OCI-LY7 (cell line): ENCODE results near the gene UTS2R. TPM values are rescaled to one million over a fixed set of nuclear protein-coding genes. Genes with fewer than 3 reads are reported as not detected.
A peak's percentile ranks its signal among the peaks of the same experiment; 100 is the strongest.

Source experiments
- BruUV-seq: library from RNA; stranded (reverse); fragments of 400-500 nt; replicated peaks from 2 replicates; lab custom pipeline; 2021; lab: Mats Ljungman, UMichigan
- CTCF ChIA-PET: fragments of 300-600 bp; sonication (Branson Sonifier 250); formaldehyde crosslinking; loops from one replicate; lab custom pipeline; 2022; ENCODE audit warnings: antibody characterized with exemption; ENCODE audit not compliant: unreplicated experiment; lab: Charles Lee
- POLR2A ChIA-PET: fragments of 300-600 bp; sonication (Branson Sonifier 250); formaldehyde crosslinking; loops from one replicate; lab custom pipeline; 2022; ENCODE audit warnings: antibody characterized with exemption; lab: Charles Lee
- DNase-seq: peaks from one replicate; pipeline ENCODE4 v3.0.0-alpha.2; 2015; ENCODE audit warnings: low spot score
- H2AFZ ChIP-seq: fragments of 200-600 bp; sonication (generic), shearing (Covaris generic); 2 replicates; pipeline ENCODE4 v1.6.1; 2014; ENCODE audit warnings: mild to moderate bottlenecking, antibody characterized with exemption, low read length, moderate library complexity
- H3K27ac ChIP-seq: fragments of 200-600 bp; sonication (generic); 2 replicates; pipeline ENCODE4 v1.5.1; 2014; ENCODE audit warnings: mixed run types, low read depth, mild to moderate bottlenecking, moderate library complexity, low read length, inconsistent platforms; ENCODE audit not compliant: poor library complexity, severe bottlenecking
- H3K36me3 ChIP-seq: fragments of 200-600 bp; sonication (generic); 2 replicates; pipeline ENCODE4 v1.6.1; 2014; ENCODE audit warnings: mild to moderate bottlenecking, antibody characterized with exemption, low read length, moderate library complexity, mixed read lengths; ENCODE audit not compliant: insufficient read depth
- H3K4me1 ChIP-seq: fragments of 200-600 bp; sonication (generic); 2 replicates; pipeline ENCODE4 v1.5.1; 2014; ENCODE audit warnings: mild to moderate bottlenecking, low read length; ENCODE audit not compliant: insufficient read depth, poor library complexity, severe bottlenecking
- H3K4me2 ChIP-seq: fragments of 200-600 bp; sonication (generic); 2 replicates; pipeline ENCODE4 v1.6.1; 2014; ENCODE audit warnings: mild to moderate bottlenecking, low read length
- H3K4me3 ChIP-seq: fragments of 200-600 bp; sonication (generic); 2 replicates; pipeline ENCODE4 v1.5.1; 2014; ENCODE audit warnings: mild to moderate bottlenecking, low read depth, low read length; ENCODE audit not compliant: poor library complexity, severe bottlenecking
- H3K79me2 ChIP-seq: fragments of 200-600 bp; sonication (generic); 2 replicates; pipeline ENCODE4 v1.6.1; 2016; ENCODE audit warnings: low read depth, mild to moderate bottlenecking, low read length, moderate library complexity, mixed read lengths; ENCODE audit not compliant: insufficient read depth
- H3K9me2 ChIP-seq: fragments of 200-600 bp; sonication (generic); 2 replicates; pipeline ENCODE4 v1.6.1; 2016; ENCODE audit warnings: mild to moderate bottlenecking, low read length, mixed read lengths; ENCODE audit not compliant: insufficient read depth
- H3K9me3 ChIP-seq: fragments of 200-600 bp; sonication (generic); 2 replicates; pipeline ENCODE4 v1.6.1; 2014; ENCODE audit warnings: mild to moderate bottlenecking, mixed run types, low read length, mixed read lengths
- H4K20me1 ChIP-seq: fragments of 200-600 bp; sonication (generic); 2 replicates; pipeline ENCODE4 v1.6.1; 2014; ENCODE audit warnings: mild to moderate bottlenecking, antibody characterized with exemption, low read length, moderate library complexity, mixed read lengths; ENCODE audit not compliant: insufficient read depth
- CTCF ChIP-seq: fragments of 200-600 bp; sonication (generic); conservative IDR thresholded peaks from 2 replicates; pipeline ENCODE4 v1.5.1; 2014; ENCODE audit warnings: mild to moderate bottlenecking, antibody characterized with exemption, low read length, moderate library complexity, mixed read lengths
- EZH2phosphoT487 ChIP-seq: fragments of 200-600 bp; sonication (generic); IDR thresholded peaks from 2 replicates; pipeline ENCODE4 v1.6.1; 2018; ENCODE audit warnings: low read depth, borderline replicate concordance, mild to moderate bottlenecking, mixed run types, antibody characterized with exemption, low read length, moderate library complexity, mixed read lengths
- intact Hi-C: fragments of 100-400 bp; cut with micrococcal nuclease; formaldehyde crosslinking; loops from one replicate; pipeline ENCODE4 v1.10.0; 2022; ENCODE audit not compliant: unreplicated experiment
- total RNA-seq, 2 experiments: library from RNA; depleted of rRNA in 1 of 2; stranded (reverse); fragments of >200 nt in 1 of 2; shearing (Covaris generic) in 1 of 2; gene quantifications; 2 replicates each; pipeline ENCODE4 v1.2.3, GENCODE V29; 2014 to 2022

UTS2R gene
- total RNA-seq, 2 experiments from 2014 or later: 17.4 to 36.3 TPM

- CTCF ChIA-PET: no interaction called here
Measured at GRCh38 chr17:82400206-82400605, 28.6 kb downstream of the UTS2R start.

GRCh38 chr17:82400830-82401229 lies 29.3 kb downstream of the UTS2R start:
- peak overlapping the region; percentile 15; the same call in 1 of the 2 replicates for H3K4me2 ChIP-seq
- no peaks in the 10 kb centered on the region for H3K79me2 ChIP-seq
- no peaks in the 10 kb centered on the region for H4K20me1 ChIP-seq
- H3K4me3 ChIP-seq: no peak overlapping the region
- no peaks in the 10 kb centered on the region for H3K9me3 ChIP-seq
- no peaks in the 10 kb centered on the region for H3K9me2 ChIP-seq
- H3K27ac ChIP-seq: peak overlapping the region; percentile 43
- DNase-seq: peak; percentile 49
- H3K36me3 ChIP-seq: peaks cover 44% of the 10 kb centered on the region
- ChIA-PET CTCF (no interaction called here), POLR2A (interaction anchor here (2.0 kb wide), 1 partner anchor 34 kb away, joined by 5 read pairs; no protein-coding TSS in a partner anchor)
- no peak for TF ChIP-seq CTCF
- TF ChIP-seq EZH2phosphoT487: no peak
- H2AFZ ChIP-seq: no peak overlapping the region
- intact Hi-C loops: no loop called here
- BruUV-seq: no TSS peak
- H3K4me1 ChIP-seq: peaks cover 29% of the 10 kb centered on the region

More at GRCh38 chr17:82400206-82400605, 28.6 kb downstream of the UTS2R start:
- Histone ChIP-seq H3K36me3 (peaks cover 42% of the 10 kb centered on the region), H3K4me2 (no peak overlapping the region), H3K79me2 (no peaks in the 10 kb centered on the region), H3K9me3 (no peaks in the 10 kb centered on the region), H3K9me2 (no peaks in the 10 kb centered on the region), H2AFZ (no peak overlapping the region), H4K20me1 (no peaks in the 10 kb centered on the region), H3K4me1 (peaks cover 29% of the 10 kb centered on the region), H3K27ac (no peak overlapping the region), H3K4me3 (no peak overlapping the region)
- TF ChIP-seq CTCF (no peak), EZH2phosphoT487 (no peak)
- DNase-seq: no peak
- intact Hi-C loops: no loop called here
- POLR2A ChIA-PET: interaction anchor here (0.6 to 2.0 kb wide), 3 partner anchors 30 to 80 kb away, joined by 3 to 5 read pairs (median 5); no protein-coding TSS in a partner anchor
- no TSS peak for BruUV-seq

- Histone ChIP-seq H3K4me2 (peak overlapping the region; percentile 18), H3K27ac (peak overlapping the region; percentile 83), H2AFZ (no peak overlapping the region), H3K9me3 (no peaks in the 10 kb centered on the region), H3K4me3 (no peak overlapping the region), H3K36me3 (peaks cover 56% of the 10 kb centered on the region), H4K20me1 (no peaks in the 10 kb centered on the region), H3K4me1 (peaks cover 31% of the 10 kb centered on the region), H3K79me2 (no peaks in the 10 kb centered on the region), H3K9me2 (no peaks in the 10 kb centered on the region)
- ChIA-PET CTCF (no interaction called here), POLR2A (interaction anchor here (1.2 to 2.2 kb wide), 2 partner anchors 15 to 52 kb away, joined by 5 to 6 read pairs; partner anchors contain the start of genes HEXD and OGFOD3)
- peak; percentile 78 for DNase-seq
- no TSS peak for BruUV-seq
- intact Hi-C loops: loop anchor here (1.0 kb wide), 1 partner anchor 52 kb away; no protein-coding TSS in a partner anchor
- TF ChIP-seq EZH2phosphoT487 (no peak), CTCF (no peak)
Measured at GRCh38 chr17:82402865-82403264, 31.3 kb downstream of the UTS2R start.
